Lung microvascular endothelial cell (primary cell): Measurements from ENCODE around the gene UQCRC1. TPM values are rescaled to one million over a fixed set of nuclear protein-coding genes. Genes with fewer than 3 reads are reported as not detected.
A peak's percentile ranks its signal among the peaks of the same experiment; 100 is the strongest.

Source experiments
- DNase-seq, 2 donors: peaks; one replicate each; pipeline versions ENCODE4 v3.0.0 to v3.0.0-alpha.2; 2010; ENCODE audit warnings: low read depth in 2 of 2
- total RNA-seq: library from RNA; depleted of rRNA; stranded (reverse); fragments of >200 nt; gene quantifications from 2 replicates; pipeline ENCODE4 v1.2.1, GENCODE V29; 2014

Gene UQCRC1
- total RNA-seq, 1 donor from 2014 or later, result 187 TPM

GRCh38 chr3:48599077-48599501 is 10.4 kb downstream of the UQCRC1 start:
- DNase-seq, result no peak

GRCh38 chr3:48598323-48599076 is 10.9 kb downstream of the UQCRC1 start:
- peak in 1 of 2 donors; percentile 20 for DNase-seq

- DNase-seq, result no peak
Measured at GRCh38 chr3:48597408-48597800, 12.0 kb downstream of the UQCRC1 start.

DNA sequence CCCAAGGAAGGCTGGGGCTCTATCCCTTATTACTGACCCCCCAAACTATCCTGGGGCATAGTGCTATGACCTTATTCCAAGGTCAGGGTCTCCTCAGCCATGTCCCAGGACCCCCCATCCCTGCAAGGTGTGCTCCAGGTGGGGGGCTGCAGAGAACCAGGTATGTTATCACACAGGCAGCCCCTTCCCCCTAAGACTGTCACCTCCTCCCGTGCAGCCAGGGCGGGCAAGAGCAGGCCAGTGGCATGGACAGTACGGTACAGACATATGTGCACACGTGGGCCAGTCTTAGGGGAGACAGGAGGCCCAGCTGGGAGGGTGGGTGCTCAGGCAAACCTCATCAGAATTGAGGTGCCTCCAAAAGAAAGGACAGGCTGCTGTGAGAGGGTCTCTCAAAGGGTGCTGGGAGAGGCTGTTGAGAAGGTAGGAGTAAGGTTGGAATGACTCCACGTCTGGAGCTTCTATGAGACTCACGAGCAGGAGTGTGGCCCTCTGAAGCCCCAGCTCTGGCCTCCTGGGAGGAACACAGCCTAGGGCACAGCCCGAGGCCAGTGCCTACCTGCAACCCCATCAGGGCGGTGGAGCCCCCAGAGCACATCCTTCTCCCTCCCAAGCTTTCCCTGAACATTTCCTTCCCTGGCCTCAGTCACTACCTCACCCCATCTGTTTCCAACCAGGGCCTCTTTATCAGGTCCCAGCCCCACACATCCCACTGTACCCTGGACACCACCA is 12.6 kb downstream of the UQCRC1 start:
- no peak for DNase-seq

DNA sequence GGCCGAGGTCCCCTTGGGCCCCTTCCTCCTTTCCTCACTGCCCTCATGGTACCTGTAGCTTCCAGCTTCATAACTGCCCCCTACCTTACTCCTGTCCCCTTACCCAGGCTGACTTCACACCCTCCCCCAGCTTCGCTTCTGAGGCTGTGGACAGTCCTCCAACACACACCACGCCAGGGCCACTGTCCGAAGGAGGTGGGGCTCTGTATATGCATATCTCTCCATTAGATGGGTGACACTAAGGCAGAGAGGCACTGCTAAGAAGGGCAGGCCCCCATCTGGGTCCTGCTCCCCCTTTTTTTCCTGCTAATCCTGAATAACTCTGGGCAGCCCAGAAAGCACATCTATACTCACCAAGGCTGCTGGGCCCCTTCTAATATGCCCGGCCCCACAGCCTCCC is 13.3 kb downstream of the UQCRC1 start:
- DNase-seq, result no peak

GRCh38 chr3:48595526-48596121 is 13.8 kb downstream of the UQCRC1 start:
- peak in 1 of 2 donors; percentile 54 for DNase-seq

- DNase-seq, result peak; percentile 10 to 11
Measured at GRCh38 chr3:48595075-48595525, 14.3 kb downstream of the UQCRC1 start, which contains the start of gene COL7A1. TSS of gene COL7A1 (minus strand) at chr3:48595329. CDS start at chr3:48595159, 170 bp downstream.

DNA sequence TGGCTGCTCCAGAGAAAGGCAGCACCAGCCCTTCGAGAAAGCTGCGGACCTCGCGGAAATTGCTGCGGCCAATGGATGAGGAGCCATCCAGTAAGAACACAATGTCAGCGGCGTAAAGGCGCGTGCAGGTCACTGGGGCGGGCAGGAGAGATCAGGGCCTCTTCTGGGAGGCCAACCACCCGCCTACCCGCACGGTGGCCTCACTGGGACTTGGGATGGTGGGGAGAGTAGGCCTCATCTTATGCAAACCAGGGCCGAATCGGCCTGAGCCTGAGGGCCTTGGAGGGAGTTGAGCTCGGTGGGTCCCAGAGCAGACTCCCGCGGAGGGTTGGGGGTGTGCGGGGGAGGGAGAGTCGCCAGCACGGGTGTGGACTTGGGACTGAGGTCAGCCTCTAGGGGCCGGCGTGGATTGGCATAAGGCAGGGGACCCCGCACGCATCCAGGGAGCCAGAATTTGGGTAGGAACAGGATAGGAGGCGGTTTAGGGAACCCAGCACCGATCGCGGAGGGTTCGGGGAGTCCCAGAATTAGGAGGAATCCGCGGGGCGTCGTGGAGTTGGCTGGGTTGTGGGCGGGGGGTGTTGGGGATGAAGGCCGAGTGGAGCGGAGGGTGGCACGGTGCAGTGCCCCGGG is 14.9 kb downstream of the UQCRC1 start:
- DNase-seq, result no peak

DNA sequence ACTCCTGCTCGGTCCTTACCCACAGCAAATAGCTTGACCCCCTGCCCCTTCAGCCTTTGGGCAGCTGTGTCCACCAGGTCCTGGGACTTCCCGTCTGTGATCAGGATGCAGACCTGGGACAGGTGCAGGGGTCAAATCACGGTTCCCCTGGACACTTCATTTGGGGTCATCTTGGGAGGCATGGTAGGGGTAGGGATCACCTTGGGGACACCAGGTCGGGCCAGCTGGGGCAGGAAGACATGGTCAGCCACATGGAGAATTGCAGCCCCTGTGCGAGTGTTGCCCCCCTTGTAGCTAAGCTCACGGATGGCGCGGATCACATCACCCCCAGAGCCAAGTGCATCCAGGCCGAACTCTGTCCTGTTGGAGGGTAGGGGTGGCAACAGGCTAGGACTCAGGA is 16.1 kb downstream of the UQCRC1 start:
- no peak for DNase-seq

DNA sequence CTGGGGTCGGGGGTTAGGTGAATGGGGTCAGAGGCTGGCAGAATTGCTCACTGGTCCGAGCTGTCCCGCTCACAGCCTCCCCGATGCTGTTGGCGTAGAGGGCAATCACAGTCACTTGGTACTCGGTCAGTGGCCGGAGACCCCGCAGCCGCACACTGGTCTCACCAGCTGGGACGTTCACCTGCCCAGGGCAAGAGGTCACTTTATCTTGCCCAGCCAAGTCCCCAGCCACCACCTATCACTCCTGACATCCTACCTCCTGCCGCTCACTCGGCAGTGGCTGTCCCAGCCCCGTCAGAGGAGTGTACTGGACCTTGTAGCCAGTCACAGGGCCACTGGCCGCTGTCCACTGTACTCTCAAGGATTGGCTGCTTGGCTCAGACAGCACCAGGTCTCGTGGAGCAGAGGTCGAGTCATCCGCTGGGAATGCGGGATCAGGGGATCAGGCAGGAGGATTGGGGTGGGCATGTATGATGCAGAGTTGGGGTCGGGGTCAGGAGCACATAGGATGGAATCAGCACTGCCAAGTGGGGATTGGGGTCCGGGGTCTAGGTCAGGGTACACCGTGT is 16.8 kb downstream of the UQCRC1 start:
- DNase-seq, result no peak

- no peak for DNase-seq
Measured at GRCh38 chr3:48591886-48592518, 17.4 kb downstream of the UQCRC1 start.

DNA sequence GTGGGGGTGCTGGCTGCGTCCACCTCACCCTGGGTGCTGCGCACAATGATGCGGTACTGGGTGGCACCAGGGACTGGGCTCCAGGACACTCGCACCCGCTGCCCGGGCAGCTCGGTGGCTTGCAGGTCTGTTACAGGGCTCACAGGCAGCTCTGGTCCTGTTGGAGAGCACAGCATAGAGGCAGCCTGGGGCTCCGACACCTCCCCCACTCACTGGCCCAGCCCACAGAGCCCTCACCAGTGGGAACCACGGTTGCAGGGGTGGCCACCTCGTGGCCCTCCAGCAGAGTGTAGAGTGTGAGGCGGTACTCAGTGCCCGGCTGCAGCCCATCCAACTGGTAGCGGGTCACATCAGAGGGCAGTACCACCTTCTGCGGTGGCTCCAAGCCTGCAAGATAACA is 18.0 kb downstream of the UQCRC1 start:
- no peak for DNase-seq

DNA sequence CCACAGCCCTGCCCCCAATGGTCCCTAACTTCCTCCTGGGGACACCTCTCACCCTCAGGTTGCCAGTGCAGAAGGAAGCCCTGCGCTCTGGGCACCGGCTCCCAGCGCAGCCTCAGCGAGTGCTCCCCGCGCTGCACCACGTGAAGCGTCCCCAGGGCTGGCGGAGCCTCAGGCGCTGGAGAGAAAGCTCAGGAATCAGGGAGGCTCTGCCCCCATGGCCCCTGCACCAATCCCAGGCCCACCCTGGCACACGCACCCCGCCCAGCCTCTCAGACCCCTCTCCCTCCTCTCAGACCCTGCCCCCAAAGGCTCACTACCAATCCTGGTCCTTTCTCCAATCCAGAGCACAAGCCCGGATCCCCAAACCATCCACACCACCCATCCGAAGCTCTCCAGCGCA is 21.2 kb downstream of the UQCRC1 start:
- no peak for DNase-seq

DNA sequence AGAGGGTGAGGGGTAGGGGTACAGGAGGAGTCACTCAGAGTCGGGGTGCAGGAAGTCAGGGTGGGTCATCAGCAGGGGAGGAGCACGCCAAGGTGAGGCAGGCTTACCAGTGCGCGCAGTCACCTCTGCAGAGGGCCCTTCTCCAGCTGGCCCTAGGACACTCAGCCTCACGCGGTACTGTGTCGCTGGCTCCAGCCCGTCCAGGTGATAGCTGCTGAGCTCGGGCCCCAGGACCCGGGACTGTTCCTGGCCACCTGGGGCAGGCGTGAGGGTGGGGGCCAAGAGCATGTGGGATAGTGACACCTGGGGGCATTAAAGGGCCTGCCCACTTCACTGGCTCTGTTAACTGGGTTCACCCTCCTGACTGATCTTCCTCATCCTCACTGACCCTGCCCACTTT is 21.8 kb downstream of the UQCRC1 start:
- no peak for DNase-seq

GRCh38 chr3:48585411-48585810 is 24.0 kb downstream of the UQCRC1 start:
- no peak for DNase-seq

- DNase-seq, result no peak
Measured at GRCh38 chr3:48584836-48585235, 24.6 kb downstream of the UQCRC1 start.

- no peak for DNase-seq
Measured at GRCh38 chr3:48581621-48582481, 27.6 kb downstream of the UQCRC1 start.

DNA sequence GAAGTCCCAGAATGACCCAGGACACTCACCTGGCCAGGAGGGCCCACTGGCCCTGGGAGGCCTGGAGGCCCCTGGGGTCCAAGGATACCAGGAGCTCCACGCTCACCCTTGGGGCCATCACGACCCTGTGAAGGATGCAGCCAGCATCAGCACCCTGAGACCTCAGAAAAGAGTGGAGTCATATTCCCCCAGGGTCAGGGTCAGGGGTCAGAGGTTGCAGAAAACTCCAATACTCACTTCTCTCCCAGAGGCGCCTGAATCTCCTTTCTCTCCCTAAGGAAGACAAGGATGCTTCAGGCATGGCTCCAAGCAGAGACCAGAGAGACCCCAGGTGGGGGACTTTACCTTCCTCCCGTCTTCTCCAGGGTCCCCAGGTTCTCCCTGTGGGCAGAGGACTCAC is 32.8 kb downstream of the UQCRC1 start:
- no peak for DNase-seq

- DNase-seq, result no peak
Measured at GRCh38 chr3:48575366-48575765, 34.1 kb downstream of the UQCRC1 start.

- DNase-seq, result no peak
Measured at GRCh38 chr3:48573973-48574585, 35.4 kb downstream of the UQCRC1 start.
